ENCODE measurements around the gene SNX13.

- TF ChIP-seq, protein P1, sequence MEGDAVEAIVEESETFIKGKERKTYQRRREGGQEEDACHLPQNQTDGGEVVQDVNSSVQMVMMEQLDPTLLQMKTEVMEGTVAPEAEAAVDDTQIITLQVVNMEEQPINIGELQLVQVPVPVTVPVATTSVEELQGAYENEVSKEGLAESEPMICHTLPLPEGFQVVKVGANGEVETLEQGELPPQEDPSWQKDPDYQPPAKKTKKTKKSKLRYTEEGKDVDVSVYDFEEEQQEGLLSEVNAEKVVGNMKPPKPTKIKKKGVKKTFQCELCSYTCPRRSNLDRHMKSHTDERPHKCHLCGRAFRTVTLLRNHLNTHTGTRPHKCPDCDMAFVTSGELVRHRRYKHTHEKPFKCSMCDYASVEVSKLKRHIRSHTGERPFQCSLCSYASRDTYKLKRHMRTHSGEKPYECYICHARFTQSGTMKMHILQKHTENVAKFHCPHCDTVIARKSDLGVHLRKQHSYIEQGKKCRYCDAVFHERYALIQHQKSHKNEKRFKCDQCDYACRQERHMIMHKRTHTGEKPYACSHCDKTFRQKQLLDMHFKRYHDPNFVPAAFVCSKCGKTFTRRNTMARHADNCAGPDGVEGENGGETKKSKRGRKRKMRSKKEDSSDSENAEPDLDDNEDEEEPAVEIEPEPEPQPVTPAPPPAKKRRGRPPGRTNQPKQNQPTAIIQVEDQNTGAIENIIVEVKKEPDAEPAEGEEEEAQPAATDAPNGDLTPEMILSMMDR (IDR thresholded peaks at IDR 0.05): no peak
- TF ChIP-seq POLR2A (IDR thresholded peaks at IDR 0.05): no peak
- TF ChIP-seq POLR2AphosphoS5 (IDR thresholded peaks at IDR 0.05): no peak
- TF ChIP-seq EP300 (IDR thresholded peaks at IDR 0.05): no peak
Measured at GRCh38 chr7:17844022-17844421, 96.3 kb downstream of the SNX13 start.

All from sigmoid colon (tissue), 4 donors.